ENCODE results near the gene BICD1.
"Not testable (repeated sequence)": the region's sequence is repeated elsewhere in the genome, so short reads cannot be mapped to it uniquely, and the experiment has no call there.

Gene BICD1

GRCh38 chr12:32146074-32146873 is 39.6 kb downstream of the BICD1 start:
- DNase-seq (ENCODE audit: low read depth): no peak

GRCh38 chr12:32148372-32148771 is 41.7 kb downstream of the BICD1 start:
- no peak for DNase-seq (ENCODE audit: low read depth)

GRCh38 chr12:32149489-32149888 is 42.8 kb downstream of the BICD1 start:
- no peak for DNase-seq (ENCODE audit: low read depth)

- no peak for DNase-seq (ENCODE audit: low read depth)
Measured at GRCh38 chr12:32151086-32151485, 44.4 kb downstream of the BICD1 start.

GRCh38 chr12:32151552-32151951 is 44.9 kb downstream of the BICD1 start:
- no peak for DNase-seq (ENCODE audit: low read depth)

- no peak for DNase-seq (ENCODE audit: low read depth)
Measured at GRCh38 chr12:32155041-32155440, 48.4 kb downstream of the BICD1 start.

- DNase-seq (ENCODE audit: low read depth): no peak
Measured at GRCh38 chr12:32155961-32156529, 49.4 kb downstream of the BICD1 start.

- no peak for DNase-seq (ENCODE audit: low read depth)
Measured at GRCh38 chr12:32158525-32158924, 51.9 kb downstream of the BICD1 start.

- no peak for DNase-seq (ENCODE audit: low read depth)
Measured at GRCh38 chr12:32159381-32159780, 52.7 kb downstream of the BICD1 start.

- DNase-seq (ENCODE audit: low read depth): no peak
Measured at GRCh38 chr12:32159925-32160324, 53.3 kb downstream of the BICD1 start.

- no peak for DNase-seq (ENCODE audit: low read depth)
Measured at GRCh38 chr12:32161058-32161457, 54.4 kb downstream of the BICD1 start.

GRCh38 chr12:32163596-32163995 is 56.9 kb downstream of the BICD1 start:
- DNase-seq (ENCODE audit: low read depth): no peak

- DNase-seq (ENCODE audit: low read depth): no peak
Measured at GRCh38 chr12:32166510-32166909, 59.9 kb downstream of the BICD1 start.

GRCh38 chr12:32170437-32170998 is 63.9 kb downstream of the BICD1 start:
- DNase-seq (ENCODE audit: low read depth): no peak

GRCh38 chr12:32171211-32171610 is 64.6 kb downstream of the BICD1 start:
- DNase-seq (ENCODE audit: low read depth): no peak

GRCh38 chr12:32176606-32177005 is 70.0 kb downstream of the BICD1 start:
- no peak for DNase-seq (ENCODE audit: low read depth)

GRCh38 chr12:32178341-32179010 is 71.8 kb downstream of the BICD1 start:
- no peak for DNase-seq (ENCODE audit: low read depth)

- DNase-seq (ENCODE audit: low read depth): no peak
Measured at GRCh38 chr12:32179011-32179395, 72.4 kb downstream of the BICD1 start.

GRCh38 chr12:32181498-32182175 is 75.0 kb downstream of the BICD1 start:
- no peak for DNase-seq (ENCODE audit: low read depth)

GRCh38 chr12:32183650-32184049 is 77.0 kb downstream of the BICD1 start:
- no peak for DNase-seq (ENCODE audit: low read depth)

- not testable (repeated sequence) for DNase-seq (ENCODE audit: low read depth)
Measured at GRCh38 chr12:32187127-32187526, 80.5 kb downstream of the BICD1 start.

GRCh38 chr12:32191445-32191844 is 84.8 kb downstream of the BICD1 start:
- no peak for DNase-seq (ENCODE audit: low read depth)
